Suprapubic skin (tissue), 4 donors: ENCODE measurements around the gene CNTN1.

Experiments used
- EP300 ChIP-seq: sonication (generic); formaldehyde crosslinking; IDR thresholded peaks from one replicate; pipeline ENCODE4 v1.6.1; 2017; ENCODE audit warnings: antibody characterized with exemption
- POLR2A ChIP-seq, 2 donors: fragments of 450-650 bp; IDR thresholded peaks; one replicate each; pipeline ENCODE4 v1.6.1; 2017; ENCODE audit warnings: antibody characterized with exemption in 2 of 2, mild to moderate bottlenecking in 2 of 2, moderate library complexity in 2 of 2
- POLR2AphosphoS5 ChIP-seq, 3 donors: sonication (generic); formaldehyde crosslinking; IDR thresholded peaks; one replicate each; pipeline ENCODE4 v1.6.1; 2017; ENCODE audit warnings: antibody characterized with exemption in 3 of 3
- TF ChIP-seq, protein P1 (sequence below), 2 donors: fragments of 200-600 bp in 1 of 2; fragments of 450-650 bp in 1 of 2; sonication (generic) in 1 of 2; IDR thresholded peaks; one replicate each; pipeline ENCODE4 v1.5.1; 2016 to 2019; ENCODE audit warnings: antibody characterized with exemption in 2 of 2, mild to moderate bottlenecking in 1 of 2, moderate library complexity in 1 of 2

DNA sequence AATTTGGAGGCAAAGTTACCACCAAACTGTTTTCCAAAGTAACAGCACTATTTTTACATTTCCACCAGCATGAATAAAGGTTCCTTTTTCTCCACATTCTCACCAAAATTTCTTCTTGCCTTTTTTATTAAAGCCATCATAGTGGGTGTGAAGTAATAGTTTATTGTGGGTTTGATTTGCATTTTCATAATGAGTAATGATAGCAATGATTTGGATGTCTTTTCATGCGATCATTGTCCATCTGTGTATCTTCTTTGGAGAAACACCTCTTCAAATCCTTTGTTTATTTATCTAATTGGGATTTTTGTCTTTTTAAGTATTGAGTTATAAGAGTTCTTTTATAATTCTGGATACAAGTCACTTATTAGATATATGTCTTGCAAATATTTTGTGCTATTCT lies 172.7 kb downstream of the CNTN1 start:
- TF ChIP-seq, protein P1, sequence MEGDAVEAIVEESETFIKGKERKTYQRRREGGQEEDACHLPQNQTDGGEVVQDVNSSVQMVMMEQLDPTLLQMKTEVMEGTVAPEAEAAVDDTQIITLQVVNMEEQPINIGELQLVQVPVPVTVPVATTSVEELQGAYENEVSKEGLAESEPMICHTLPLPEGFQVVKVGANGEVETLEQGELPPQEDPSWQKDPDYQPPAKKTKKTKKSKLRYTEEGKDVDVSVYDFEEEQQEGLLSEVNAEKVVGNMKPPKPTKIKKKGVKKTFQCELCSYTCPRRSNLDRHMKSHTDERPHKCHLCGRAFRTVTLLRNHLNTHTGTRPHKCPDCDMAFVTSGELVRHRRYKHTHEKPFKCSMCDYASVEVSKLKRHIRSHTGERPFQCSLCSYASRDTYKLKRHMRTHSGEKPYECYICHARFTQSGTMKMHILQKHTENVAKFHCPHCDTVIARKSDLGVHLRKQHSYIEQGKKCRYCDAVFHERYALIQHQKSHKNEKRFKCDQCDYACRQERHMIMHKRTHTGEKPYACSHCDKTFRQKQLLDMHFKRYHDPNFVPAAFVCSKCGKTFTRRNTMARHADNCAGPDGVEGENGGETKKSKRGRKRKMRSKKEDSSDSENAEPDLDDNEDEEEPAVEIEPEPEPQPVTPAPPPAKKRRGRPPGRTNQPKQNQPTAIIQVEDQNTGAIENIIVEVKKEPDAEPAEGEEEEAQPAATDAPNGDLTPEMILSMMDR (IDR thresholded peaks at IDR 0.05), result no peak
- TF ChIP-seq POLR2A (IDR thresholded peaks at IDR 0.05) (no peak), EP300 (no peak), POLR2AphosphoS5 (IDR thresholded peaks at IDR 0.05) (no peak)
